BJ (cell line): ENCODE data around the gene TAOK1. TPM values are rescaled to one million over a fixed set of nuclear protein-coding genes. Genes with fewer than 3 reads are reported as not detected.

Experiments
- CTCF ChIA-PET: fragments of 350-600 bp; formaldehyde crosslinking; extraction: SDS; loops from one replicate; lab custom pipeline; 2021; ENCODE audit warnings: antibody characterized with exemption, inconsistent platforms; lab: Yijun Ruan, JAX
- POLR2A ChIA-PET: fragments of 300-600 bp; sonication (Branson Sonifier 250); formaldehyde crosslinking; extraction: SDS; loops from one replicate; lab custom pipeline; 2021; ENCODE audit warnings: antibody characterized with exemption; lab: Charles Lee
- DNase-seq: peaks from one replicate; pipeline ENCODE4 v3.0.0-alpha.2; 2011; ENCODE audit warnings: low read depth
- H3K27me3 ChIP-seq: 2 replicates; pipeline ENCODE4 v1.6.0; 2011; ENCODE audit warnings: low read length; ENCODE audit not compliant: control insufficient read depth, insufficient read depth
- H3K36me3 ChIP-seq: 2 replicates; pipeline ENCODE4 v1.5.1; 2011; ENCODE audit warnings: low read length; ENCODE audit not compliant: control insufficient read depth, insufficient read depth
- H3K4me3 ChIP-seq: 2 replicates; pipeline ENCODE4 v1.5.1; 2011; ENCODE audit warnings: low read depth, mild to moderate bottlenecking, control low read depth, low read length
- polyA plus RNA-seq: library from polyadenylated mRNA; depleted of rRNA; stranded (reverse); fragments of >200 nt; gene quantifications from 2 replicates; pipeline ENCODE4 v1.2.3, GENCODE V29; 2011
- TF ChIP-seq, protein P1 (sequence below): IDR thresholded peaks from 2 replicates; pipeline ENCODE4 v1.5.1; 2011; ENCODE audit warnings: low read depth, mild to moderate bottlenecking, control low read depth, inconsistent platforms, low read length, moderate library complexity; ENCODE audit not compliant: insufficient read depth

Gene TAOK1
- polyA plus RNA-seq, 1 experiment, result 9.1 TPM

GRCh38 chr17:29384901-29385300 lies 5.3 kb upstream of the TAOK1 start:
- no peak overlapping the region for H3K4me3 ChIP-seq
- ChIA-PET POLR2A (no interaction called here), CTCF (interaction anchor here (1.0 to 8.4 kb wide), 3 partner anchors 8 to 207 kb away, joined by 3 to 41 read pairs (median 4); no protein-coding TSS in a partner anchor)
- H3K36me3 ChIP-seq, result no peaks in the 10 kb centered on the region
- no peak for DNase-seq
- TF ChIP-seq, protein P1, sequence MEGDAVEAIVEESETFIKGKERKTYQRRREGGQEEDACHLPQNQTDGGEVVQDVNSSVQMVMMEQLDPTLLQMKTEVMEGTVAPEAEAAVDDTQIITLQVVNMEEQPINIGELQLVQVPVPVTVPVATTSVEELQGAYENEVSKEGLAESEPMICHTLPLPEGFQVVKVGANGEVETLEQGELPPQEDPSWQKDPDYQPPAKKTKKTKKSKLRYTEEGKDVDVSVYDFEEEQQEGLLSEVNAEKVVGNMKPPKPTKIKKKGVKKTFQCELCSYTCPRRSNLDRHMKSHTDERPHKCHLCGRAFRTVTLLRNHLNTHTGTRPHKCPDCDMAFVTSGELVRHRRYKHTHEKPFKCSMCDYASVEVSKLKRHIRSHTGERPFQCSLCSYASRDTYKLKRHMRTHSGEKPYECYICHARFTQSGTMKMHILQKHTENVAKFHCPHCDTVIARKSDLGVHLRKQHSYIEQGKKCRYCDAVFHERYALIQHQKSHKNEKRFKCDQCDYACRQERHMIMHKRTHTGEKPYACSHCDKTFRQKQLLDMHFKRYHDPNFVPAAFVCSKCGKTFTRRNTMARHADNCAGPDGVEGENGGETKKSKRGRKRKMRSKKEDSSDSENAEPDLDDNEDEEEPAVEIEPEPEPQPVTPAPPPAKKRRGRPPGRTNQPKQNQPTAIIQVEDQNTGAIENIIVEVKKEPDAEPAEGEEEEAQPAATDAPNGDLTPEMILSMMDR, result no peak
- no peaks in the 10 kb centered on the region; the same call in 1 of the 2 replicates for H3K27me3 ChIP-seq

GRCh38 chr17:29386760-29387159 lies 3.4 kb upstream of the TAOK1 start:
- no peaks in the 10 kb centered on the region; the same call in 1 of the 2 replicates for H3K27me3 ChIP-seq
- ChIA-PET CTCF (interaction anchor here (1.7 to 8.4 kb wide), 2 partner anchors 9 to 17 kb away, joined by 7 to 41 read pairs; no protein-coding TSS in a partner anchor), POLR2A (no interaction called here)
- no peak for DNase-seq
- TF ChIP-seq, protein P1, result no peak
- H3K36me3 ChIP-seq, result no peaks in the 10 kb centered on the region
- H3K4me3 ChIP-seq, result no peak overlapping the region

GRCh38 chr17:29388937-29389336 lies 1.2 kb upstream of the TAOK1 start:
- CTCF ChIA-PET, result no interaction called here
- POLR2A ChIA-PET, result no interaction called here
- no peak for DNase-seq
- Histone ChIP-seq H3K4me3 (no peak overlapping the region), H3K27me3 (no peaks in the 10 kb centered on the region), H3K36me3 (no peaks in the 10 kb centered on the region)
- TF ChIP-seq, protein P1, result no peak

DNA sequence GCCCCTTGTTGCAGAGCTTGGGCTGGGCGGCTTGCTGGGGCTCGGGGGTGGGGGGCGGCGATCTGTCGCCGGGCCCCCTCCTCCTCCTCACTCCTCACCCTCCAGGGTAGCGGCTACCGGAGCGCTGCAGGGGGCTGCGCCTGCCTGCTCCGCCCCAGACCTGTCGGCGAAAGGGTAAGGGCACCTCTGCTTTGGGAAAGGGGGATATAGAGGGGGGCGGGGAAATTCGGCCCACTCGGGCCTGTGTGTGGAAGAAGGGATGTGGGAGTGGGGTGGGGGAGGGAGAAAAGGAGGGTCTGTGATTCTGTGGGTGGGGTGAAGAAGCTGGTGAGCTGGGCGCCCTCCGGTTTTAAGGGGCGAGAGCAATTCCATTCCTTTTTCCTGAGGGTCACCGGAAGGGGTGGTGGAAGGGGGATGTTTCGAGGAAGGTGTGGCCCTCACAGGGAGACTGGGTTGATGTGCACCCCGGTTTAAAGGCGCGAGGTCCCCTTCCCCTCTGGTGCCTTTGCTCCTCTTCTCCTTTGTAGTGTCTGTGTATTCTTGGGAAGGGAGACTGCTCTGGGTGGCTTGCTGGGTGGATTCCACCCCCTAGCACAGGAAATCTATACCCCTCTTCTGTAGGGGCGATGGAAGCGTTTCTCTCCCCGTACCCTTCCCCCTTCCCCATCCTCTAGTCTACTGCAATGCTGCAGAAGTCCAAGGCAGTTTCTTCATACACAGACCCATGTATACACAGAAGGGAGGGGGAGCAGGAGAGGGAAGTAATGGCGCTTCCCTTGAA lies 878 bp downstream of the TAOK1 start:
- ChIA-PET CTCF (interaction anchor here (0.5 to 1.2 kb wide), 3 partner anchors 14 to 143 kb away, joined by 3 read pairs; no protein-coding TSS in a partner anchor), POLR2A (interaction anchor here (0.6 kb wide), 1 partner anchor 245 kb away, joined by 8 read pairs; no protein-coding TSS in a partner anchor)
- H3K27me3 ChIP-seq, result no peaks in the 10 kb centered on the region
- H3K4me3 ChIP-seq, result peak overlapping the region; percentile 95
- TF ChIP-seq, protein P1, result no peak
- H3K36me3 ChIP-seq, result no peaks in the 10 kb centered on the region
- DNase-seq, result no peak

GRCh38 chr17:29393436-29393835 lies 3.3 kb downstream of the TAOK1 start:
- no peak for DNase-seq
- TF ChIP-seq, protein P1, result no peak
- Histone ChIP-seq H3K36me3 (no peaks in the 10 kb centered on the region), H3K27me3 (no peaks in the 10 kb centered on the region), H3K4me3 (no peak overlapping the region)
- ChIA-PET CTCF (interaction anchor here (1.2 to 1.5 kb wide), 2 partner anchors 13 to 24 kb away, joined by 3 read pairs; no protein-coding TSS in a partner anchor), POLR2A (no interaction called here)
